ENCODE results near the gene ZNF419.

- TF ChIP-seq, protein P1, sequence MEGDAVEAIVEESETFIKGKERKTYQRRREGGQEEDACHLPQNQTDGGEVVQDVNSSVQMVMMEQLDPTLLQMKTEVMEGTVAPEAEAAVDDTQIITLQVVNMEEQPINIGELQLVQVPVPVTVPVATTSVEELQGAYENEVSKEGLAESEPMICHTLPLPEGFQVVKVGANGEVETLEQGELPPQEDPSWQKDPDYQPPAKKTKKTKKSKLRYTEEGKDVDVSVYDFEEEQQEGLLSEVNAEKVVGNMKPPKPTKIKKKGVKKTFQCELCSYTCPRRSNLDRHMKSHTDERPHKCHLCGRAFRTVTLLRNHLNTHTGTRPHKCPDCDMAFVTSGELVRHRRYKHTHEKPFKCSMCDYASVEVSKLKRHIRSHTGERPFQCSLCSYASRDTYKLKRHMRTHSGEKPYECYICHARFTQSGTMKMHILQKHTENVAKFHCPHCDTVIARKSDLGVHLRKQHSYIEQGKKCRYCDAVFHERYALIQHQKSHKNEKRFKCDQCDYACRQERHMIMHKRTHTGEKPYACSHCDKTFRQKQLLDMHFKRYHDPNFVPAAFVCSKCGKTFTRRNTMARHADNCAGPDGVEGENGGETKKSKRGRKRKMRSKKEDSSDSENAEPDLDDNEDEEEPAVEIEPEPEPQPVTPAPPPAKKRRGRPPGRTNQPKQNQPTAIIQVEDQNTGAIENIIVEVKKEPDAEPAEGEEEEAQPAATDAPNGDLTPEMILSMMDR (IDR thresholded peaks at IDR 0.05), result no peak
- TF ChIP-seq POLR2AphosphoS5 (IDR thresholded peaks at IDR 0.05), result no peak
Observed at GRCh38 chr19:57465680-57466381, 21.7 kb upstream of the ZNF419 start.

Measured in suprapubic skin (tissue), 3 donors.